Peyer's patch (tissue), 4 donors: Measurements from ENCODE around the gene ZHX3.

ENCODE experiments used
- CTCF ChIP-seq, 6 experiments: fragments of 450-650 bp in 4 of 6; fragments of 200-600 bp in 2 of 6; sonication (generic) in 1 of 6; IDR thresholded peaks; one replicate each; pipeline ENCODE4 v1.5.1; 2017 to 2019; ENCODE audit warnings: antibody characterized with exemption in 6 of 6, mild to moderate bottlenecking in 3 of 6, moderate library complexity in 1 of 6
- POLR2A ChIP-seq, 2 donors: fragments of 450-650 bp; IDR thresholded peaks; one replicate each; pipeline ENCODE4 v1.5.1; 2017; ENCODE audit warnings: antibody characterized with exemption in 2 of 2, mild to moderate bottlenecking in 2 of 2, moderate library complexity in 2 of 2

GRCh38 chr20:41166201-41167117 is 151.1 kb downstream of the ZHX3 start:
- no peak for TF ChIP-seq POLR2A (IDR thresholded peaks at IDR 0.05)
- no peak for TF ChIP-seq CTCF (IDR thresholded peaks at IDR 0.05)
